Measurements from ENCODE around the gene TEFM. TPM values are rescaled to one million over a fixed set of nuclear protein-coding genes. Genes with fewer than 3 reads are reported as not detected.
"Not testable (repeated sequence)": the region's sequence is repeated elsewhere in the genome, so short reads cannot be mapped to it uniquely, and the experiment has no call there.

Gene TEFM
- polyA plus RNA-seq, 1 donor = 12.4 TPM

DNA sequence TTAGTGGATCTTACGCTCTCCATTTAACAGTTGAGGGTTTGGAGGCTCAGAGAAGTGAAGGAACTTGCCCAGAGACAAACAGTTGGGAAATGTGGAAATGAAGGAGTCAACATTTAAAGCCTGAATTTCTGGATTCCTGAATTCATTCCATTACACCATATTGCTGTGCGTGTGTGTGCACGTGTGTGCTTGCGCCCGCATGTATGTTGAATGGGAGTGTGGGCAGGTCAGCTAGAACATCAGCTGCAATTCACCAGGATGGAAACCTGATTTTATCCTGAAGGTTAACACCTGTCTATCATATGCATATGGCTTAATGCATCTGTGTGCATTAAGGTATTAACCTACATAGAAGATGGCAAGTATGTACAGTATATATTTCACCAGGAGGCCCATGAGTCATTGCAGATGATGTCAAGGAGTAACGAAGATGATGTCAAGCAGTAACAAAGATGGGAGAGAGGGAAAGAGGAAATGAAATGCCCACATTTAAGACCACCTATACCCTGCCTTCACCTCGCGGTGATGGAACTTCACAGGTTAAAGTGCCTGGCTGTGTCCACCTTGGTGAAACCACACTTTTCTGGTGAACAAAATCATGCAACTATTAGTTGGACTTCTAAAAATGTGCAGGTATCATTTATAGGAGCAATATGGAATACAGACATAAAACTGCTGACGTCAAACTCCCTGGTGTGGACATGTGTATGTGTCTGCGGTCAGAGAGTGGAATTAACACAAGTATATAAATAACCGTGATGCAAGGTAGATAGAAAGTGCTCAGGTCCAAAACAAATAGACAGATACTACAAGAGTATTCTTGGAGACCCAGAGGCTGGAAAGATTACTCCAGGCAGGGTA lies 14.9 kb upstream of the TEFM start:
- DNase-seq = no peak

DNA sequence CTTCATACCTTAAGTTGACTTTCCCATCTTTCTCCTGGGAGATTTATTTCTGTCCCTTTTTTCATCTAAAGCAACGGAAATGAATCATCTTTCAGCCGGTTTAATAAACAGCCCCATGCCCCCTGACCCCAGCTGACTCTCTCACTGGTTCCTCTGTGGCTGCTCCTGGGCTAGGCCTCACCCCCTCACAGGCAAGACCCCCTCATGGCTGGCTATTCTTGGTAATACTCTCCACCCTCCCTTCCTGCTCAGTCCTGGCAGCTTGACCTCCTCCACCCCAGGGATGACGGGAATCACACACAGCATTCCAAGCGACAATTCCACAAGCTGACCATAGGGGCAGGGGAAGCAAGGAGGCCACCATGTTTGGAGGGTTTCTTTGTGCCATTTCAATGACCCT lies 14.2 kb upstream of the TEFM start:
- DNase-seq = no peak

DNA sequence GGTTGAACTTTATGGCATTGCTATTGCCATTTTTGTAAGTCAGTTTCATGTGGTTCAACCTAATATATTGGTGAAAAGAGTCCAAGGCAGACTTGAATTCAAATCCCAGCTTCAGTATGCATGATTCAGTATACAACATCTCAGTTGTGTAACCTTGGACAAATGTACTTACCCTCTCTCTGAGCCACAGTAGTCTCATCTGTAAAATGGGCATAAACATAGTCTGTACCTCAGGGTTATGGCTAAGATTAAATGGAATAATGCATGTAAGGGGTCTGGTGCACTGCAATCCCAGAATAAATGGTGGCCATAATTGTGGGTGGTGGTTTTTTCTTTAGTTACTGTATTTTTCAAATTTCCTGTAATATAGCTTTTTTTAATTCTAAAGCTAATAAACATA lies 11.0 kb upstream of the TEFM start:
- DNase-seq = no peak

DNA sequence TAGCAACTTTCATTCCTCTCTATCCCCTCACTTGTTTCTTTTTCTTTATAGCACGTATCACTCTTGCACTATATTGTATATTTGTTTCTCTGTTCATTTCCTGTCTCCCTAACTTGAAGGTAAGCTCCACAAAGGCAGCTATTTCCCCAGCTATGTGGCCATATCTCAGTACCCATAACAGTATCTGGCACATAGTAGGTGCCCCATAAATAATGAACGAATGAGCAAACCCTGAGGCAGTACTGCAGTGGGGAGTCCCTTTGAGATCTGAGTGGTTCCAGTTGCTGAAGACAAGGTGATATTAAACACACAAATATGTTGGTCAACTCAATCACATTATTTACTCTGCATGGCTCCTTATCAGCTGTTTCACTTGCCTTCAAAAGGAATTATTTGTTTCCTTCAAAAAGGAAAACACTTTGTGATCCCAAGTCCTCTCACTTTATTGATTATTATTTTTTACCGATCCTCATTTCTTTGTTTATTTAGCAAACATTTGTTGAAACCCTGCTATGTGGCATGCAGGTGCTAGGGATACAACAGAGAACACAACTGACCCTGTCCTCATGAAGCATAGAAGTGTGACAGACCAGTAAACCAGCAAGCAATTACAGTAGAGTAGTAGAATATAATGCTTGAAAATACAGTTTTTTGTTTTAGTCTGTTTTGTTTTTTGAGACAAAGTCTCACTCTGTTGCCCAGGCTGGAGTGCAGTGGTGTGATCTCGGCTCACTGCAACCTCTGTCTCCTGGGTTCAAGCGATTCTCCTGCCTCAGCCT lies 10.0 kb upstream of the TEFM start:
- DNase-seq = no peak

DNA sequence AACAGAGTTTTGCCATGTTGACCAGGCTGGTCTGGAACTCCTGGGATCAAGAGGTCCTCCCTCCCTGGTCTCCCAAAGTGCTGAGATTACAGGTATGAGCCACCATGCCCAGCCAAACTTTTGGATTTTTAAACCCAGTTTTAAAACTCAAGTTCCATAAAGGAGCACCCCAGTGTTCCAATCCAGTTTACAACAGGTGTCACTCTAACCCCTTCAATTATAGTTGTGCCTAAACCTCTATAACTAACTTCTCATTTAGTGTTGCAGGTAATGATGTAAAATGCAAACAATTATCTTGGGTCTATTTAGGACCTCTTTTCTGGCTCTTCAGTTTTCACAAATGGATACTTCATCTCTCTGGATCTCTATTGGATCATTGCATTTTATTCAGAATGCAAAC lies 7.9 kb upstream of the TEFM start:
- no peak for DNase-seq

DNA sequence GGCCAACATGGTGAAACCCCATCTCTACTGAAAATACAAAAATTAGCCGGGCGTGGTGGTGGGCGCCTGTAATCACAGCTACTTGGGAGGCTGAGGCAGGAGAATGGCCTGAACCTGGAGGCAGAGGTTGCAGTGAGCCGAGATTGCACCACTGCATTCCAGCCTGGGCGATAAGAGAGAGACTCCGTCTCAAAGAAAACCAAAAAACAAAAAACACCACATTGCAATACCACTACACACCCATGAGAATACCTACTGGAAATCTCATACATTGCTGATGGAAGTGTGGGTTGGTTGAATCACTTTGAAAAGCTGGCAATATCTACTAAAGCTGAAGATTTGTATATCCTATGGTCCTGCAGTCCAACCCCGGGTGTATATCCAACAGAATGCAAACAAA lies 4.1 kb upstream of the TEFM start:
- not testable (repeated sequence) for DNase-seq

DNA sequence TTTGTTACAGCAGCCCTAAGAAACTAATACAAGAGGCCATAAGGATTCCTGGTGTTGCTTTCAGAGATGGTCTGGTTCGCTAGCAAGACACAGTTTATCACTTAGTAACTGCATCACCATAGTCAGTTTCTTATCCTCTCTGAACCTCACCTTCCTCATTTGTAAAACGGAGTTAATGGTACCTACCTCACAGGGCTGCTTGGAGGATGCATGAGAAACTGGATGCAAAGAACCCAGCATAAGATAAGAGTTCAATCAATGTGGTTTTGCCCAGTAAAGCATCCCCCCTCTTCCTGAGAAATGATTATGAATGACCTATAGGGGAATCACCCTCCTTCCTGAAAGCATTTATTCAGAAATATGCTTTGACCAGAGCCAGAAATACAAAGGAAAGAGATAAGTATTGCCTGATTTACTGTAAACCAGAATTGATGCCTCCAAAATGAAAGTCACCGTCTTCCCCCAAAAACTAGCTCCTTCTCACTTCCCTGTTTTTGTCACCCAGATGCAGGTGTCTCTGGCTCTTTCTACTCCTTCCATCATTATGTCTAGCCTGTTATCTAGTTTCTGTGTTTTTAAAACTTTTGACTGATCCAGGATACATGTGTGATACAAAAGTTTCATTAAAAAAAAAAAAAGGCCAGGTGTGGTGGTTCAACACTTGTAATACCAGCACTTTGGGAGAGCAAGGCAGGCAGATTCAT lies 2.8 kb upstream of the TEFM start:
- DNase-seq = no peak

DNA sequence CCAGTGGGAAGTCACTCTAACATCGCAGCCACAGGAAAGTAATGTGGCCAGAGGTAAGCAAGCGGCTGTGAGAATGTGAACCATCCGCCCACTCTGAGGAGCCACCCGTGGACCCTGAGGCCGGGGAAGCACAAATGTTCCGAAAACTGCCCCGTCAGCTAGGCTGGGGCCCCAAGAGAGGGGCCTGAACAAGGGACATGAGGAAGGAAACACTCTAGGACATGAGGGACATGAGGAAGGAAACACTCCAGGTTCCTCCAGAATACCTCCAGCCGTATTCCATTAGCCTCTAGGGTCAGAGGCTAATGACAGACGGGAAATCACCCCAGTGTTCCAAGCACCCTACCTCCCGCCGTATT lies 317 bp downstream of the TEFM start:
- no peak for DNase-seq

DNA sequence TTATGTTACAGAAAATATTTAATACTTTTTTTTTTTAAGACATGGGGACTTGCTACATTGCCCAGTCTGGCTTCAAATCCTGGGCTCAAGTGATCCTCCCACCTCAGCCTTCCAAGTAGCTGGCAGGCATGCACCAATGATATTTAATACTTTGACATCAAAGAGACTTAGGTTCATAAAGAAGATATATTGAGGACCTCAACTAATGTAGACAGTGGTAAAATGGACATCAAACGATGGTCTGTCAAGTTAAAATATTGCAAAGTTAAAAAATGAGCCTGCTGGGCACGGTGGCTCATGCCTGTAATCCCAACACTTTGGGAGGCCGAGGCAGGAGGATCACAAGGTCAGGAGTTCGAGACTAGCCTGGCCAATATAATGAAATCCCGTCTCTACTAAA lies 8.7 kb downstream of the TEFM start:
- no peak for DNase-seq

DNA sequence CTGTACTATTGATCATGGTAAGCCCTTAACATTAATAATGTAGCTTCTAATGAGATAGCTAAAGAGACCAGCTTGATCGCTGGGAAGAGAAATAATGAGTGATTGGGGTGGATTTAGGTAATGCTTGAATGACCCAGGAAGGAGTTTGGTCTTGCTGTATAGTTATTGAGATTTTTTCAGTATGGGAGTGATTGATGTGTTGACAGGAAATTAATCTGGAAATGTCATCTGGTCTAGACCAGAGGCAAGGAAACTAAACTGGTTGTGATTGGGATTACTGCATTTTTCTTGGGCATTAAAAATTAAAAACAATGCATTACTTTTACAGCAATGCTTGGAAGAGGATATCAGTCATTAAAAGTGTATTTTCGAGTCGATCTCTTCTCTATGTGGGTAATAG lies 11.8 kb downstream of the TEFM start:
- no peak for DNase-seq

DNA sequence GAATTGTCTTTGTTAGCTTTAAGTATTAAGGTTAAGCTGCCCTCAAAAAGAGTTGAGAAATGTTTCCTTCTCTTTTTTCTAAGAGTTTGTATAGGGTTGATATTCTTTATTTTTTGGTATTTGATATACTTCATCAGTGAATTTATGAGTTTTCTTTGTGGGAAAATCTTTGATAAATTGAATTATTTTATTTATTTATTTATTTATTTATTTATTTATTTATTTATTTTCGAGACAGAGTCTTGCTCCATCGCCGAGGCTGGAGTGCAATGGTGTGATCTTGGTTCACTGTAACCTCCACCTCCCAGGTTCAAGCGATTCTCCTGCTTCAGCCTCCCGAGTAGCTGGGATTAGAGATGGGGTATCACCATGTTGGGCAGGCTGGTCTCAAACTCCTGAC lies 19.9 kb downstream of the TEFM start:
- DNase-seq = no peak

DNA sequence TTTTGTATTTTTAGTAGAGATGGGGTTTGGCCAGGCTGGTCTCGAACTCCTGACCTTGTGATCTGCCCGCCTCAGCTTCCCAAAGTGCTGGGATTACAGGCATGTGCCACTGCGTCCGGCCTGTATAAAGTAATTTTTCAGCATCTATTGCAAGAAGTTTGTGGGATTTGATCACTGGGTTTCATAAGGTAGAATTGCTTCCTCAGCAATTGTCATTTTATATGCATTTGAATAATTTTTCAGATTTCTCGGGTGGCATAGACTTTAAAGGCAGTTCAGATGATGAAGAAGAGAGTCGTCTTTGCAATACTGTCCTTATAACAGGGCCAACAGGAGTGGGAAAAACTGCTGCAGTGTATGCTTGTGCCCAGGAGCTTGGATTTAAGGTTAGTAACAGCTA lies 37.0 kb downstream of the TEFM start:
- DNase-seq = no peak

DNA sequence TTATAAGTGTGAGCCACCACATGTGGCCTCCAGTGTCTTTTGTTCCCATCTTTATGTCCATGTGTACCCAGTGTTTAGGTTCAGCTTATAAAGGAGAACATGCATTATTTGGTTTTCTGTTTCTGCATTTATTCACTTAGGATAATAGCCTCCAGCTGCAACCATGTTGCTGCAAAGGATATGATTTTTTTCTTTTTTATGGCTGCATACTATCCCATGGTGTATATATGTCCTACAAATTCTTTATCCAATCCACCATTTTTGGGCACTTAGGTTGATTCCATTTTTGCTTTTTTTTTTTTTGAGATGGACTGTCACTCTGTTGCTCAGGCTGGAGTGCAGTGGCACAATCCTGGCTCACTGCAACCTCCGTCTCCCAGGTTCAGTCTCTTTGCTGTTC lies 41.4 kb downstream of the TEFM start:
- no peak for DNase-seq

DNA sequence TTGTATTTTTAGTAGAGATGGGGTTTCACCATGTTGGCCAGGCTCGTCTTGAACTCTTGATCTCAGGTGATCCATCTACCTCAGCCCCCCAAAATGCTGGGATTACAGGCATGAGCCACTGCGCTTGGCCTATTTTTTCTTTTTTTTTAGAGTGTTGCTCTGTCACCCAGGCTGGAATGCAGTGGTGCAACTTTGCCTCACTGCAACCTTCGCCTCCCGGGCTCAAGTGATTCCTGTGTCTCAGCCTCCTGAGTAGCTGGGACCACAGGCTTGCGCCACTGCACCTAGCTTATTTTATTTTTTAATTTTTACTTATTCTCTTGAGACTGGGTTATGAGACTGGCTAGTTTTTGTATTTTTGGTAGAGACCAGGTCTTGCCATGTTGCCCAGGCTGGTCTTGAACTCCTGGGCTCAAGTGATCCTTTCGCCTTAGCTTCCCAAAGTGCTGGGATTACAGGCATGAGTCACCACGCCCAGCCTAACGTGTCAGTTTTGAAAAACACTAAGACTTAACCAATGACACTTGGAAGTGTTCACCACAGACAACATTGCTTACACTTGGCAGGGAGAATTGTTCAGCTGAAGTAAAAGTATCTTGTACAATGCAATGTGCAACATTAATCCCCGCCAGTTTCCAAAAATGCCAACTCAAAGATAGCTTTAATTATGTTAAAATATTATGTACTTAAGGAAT lies 47.3 kb downstream of the TEFM start:
- no peak for DNase-seq

DNA sequence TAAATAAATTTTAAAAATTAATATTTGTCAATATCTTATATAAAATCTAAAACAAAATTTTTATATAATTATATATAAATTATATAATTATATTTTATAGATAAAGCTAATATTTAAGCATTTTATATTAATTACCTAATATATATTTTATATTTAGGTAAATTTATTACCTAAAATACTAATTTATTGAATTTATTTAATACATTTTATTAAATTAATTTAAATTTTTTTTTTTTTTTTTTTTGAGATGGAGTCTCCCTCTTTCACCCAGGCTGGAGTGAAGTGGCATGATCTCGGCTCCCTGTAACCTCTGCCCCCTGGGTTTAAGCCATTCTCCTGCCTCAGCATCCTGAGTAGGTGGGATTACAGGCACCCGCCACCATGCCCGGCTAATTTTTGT lies 51.9 kb downstream of the TEFM start:
- no peak for DNase-seq

Other genes starting within 250 kb of the TEFM start
- gene CRLF3, start 81.5 kb downstream of the TEFM start, polyA plus RNA-seq (ENCODE audit: insufficient read length) = 13.0 TPM
- 2.7 TPM for gene ATAD5, start 74.3 kb downstream of the TEFM start, polyA plus RNA-seq (ENCODE audit: insufficient read length)
- 10.1 TPM for gene ADAP2, start 15.7 kb upstream of the TEFM start, polyA plus RNA-seq (ENCODE audit: insufficient read length)
- gene RNF135, start 64.8 kb upstream of the TEFM start, polyA plus RNA-seq (ENCODE audit: insufficient read length) = 9.2 TPM
- 23.0 TPM for gene NF1, start 188.7 kb upstream of the TEFM start, polyA plus RNA-seq (ENCODE audit: insufficient read length)